HG03135 (cell line): ENCODE data around the gene TCF7L1.
"Not testable (repeated sequence)": the region's sequence is repeated elsewhere in the genome, so short reads cannot be mapped to it uniquely, and the experiment has no call there.

Source experiments
- ATAC-seq: cut with Tn5 transposase; IDR thresholded peaks from one replicate; pipeline ENCODE4 v1.9.1; 2021; ENCODE audit warnings: mild to moderate bottlenecking, moderate library complexity; ENCODE audit not compliant: unreplicated experiment

The TCF7L1 gene

GRCh38 chr2:85312404-85312803 is 179.2 kb downstream of the TCF7L1 start:
- no peak for ATAC-seq

DNA sequence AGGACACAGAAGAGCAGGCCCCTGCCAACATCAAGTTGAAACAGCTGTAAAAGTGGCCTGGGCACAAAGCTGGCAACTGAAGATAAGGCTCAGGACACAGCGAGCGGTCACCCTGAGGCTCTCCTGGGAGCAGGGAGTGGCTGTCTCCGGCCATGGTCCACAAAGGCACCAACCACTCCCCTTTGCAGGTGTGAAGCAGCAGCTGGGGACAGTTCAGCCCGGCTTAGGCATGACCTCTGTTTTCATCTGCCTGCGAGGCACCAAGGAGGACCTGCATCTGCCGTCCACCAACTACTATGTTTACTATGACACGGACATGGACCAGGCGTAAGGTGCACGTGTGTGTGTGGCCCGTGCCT is 181.7 kb downstream of the TCF7L1 start:
- no peak for ATAC-seq

DNA sequence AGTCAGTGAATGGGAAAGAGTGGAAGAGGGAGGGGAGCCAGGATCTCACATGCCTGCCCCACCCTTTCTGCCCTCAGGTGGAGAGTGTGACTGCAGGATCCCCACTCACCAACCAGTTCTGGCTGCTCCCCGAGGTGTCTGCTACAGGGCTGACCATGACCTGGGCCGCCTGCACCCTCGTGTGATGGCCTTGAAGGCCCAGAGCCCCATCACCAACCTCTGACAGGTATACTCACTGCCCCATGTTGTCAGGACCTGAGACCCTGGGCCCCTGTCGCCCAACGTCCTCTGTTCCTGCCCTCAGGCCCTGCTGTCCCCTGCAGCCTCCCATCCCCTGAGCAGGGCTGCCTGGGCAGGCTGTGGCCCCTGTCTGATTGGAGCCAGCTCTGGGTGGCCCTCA is 182.7 kb downstream of the TCF7L1 start:
- ATAC-seq, result not testable (repeated sequence)

GRCh38 chr2:85318222-85319074 is 185.3 kb downstream of the TCF7L1 start:
- no peak for ATAC-seq

DNA sequence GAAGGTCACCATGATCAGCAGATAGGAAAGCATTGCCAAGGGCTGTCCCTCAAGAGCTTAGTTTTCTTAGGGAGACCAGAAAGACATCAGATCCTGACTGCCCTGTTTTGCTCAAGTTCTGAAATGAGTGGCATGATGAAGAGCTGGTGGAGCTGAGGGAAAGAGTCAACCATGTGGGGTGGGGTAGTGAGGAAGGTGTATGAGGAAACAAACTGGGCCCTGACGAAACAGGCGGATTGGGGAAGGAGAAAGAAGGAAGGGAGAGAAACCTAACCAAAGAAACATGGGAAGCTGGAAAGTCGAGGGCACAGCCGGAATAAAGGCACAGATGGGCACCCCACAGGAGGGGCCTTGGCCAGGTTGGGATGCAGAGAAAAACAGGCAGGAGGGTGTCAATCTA is 186.6 kb downstream of the TCF7L1 start:
- ATAC-seq, result no peak

- no peak for ATAC-seq
Observed at GRCh38 chr2:85323351-85323987, 190.3 kb downstream of the TCF7L1 start.

DNA sequence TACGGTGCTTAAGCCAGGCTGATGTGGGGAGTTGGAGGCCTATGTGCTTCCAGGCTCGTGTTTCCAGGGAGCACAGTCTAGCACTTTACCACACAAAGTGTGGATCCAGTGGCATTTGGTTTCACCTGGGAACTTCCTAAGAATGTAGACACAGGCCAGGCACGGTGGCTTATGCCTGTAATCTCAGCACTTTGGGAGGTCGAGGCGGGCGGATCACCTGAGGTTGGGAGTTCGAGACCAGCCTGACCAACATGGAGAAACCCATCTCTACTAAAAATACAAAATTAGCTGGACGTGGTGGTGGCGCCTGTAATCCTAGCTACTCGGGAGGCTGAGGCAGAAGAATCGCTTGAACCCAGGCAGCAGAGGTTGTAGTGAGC is 190.8 kb downstream of the TCF7L1 start:
- ATAC-seq, result not testable (repeated sequence)

DNA sequence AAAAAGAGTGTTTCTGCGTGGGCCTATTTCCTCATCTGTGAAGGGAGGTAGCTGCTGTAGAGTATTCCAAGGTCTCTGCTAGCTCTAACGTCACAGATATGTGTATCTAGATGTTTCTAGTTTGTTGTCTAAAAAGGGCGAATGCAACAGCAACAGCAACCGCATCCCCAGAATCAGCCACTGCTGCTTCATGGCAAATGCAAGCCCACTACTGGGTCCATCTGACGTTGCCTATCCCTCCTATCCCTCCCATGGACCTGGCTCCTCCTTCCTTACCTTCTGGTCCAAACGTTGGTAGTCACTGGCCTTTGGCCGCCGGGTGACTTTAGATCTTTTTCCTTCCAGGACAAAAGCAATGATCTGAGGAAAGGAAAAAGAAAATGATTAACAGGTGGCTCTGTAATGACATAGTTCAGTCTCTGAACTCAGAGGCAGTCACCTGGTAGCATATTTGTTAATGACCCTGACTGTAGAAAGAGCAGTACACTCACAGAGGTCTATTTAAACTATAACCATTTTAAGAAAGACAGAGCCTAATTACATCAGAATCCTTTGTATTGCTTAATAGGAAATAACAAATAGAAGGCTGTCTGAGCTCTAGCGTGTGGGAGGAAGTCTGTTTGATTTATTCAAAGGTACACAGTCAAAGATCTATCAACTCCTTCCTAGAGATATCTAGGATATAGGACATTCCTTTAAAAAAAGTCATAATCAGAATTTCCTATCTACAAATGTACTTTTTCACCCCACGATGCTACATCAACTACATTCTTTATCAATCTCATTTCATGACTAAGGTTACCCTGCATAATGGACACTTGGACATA is 191.7 kb downstream of the TCF7L1 start:
- no peak for ATAC-seq

DNA sequence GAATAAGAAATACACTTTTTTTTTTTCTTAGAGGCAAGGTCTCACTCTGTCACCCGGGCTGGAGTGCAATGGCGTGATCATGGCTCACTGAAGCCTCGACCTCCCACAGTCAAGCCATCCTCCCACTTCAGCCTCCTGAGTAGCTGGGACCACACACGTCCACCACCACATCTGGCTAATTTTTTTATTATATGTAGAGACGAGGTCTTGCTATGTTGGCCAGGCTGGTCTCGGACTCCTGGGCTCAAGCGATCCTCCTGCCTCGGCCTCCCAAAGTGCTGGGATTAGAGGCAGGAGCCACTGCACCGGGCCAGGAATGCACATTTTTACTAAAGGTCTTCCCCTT is 192.2 kb downstream of the TCF7L1 start:
- ATAC-seq, result no peak

DNA sequence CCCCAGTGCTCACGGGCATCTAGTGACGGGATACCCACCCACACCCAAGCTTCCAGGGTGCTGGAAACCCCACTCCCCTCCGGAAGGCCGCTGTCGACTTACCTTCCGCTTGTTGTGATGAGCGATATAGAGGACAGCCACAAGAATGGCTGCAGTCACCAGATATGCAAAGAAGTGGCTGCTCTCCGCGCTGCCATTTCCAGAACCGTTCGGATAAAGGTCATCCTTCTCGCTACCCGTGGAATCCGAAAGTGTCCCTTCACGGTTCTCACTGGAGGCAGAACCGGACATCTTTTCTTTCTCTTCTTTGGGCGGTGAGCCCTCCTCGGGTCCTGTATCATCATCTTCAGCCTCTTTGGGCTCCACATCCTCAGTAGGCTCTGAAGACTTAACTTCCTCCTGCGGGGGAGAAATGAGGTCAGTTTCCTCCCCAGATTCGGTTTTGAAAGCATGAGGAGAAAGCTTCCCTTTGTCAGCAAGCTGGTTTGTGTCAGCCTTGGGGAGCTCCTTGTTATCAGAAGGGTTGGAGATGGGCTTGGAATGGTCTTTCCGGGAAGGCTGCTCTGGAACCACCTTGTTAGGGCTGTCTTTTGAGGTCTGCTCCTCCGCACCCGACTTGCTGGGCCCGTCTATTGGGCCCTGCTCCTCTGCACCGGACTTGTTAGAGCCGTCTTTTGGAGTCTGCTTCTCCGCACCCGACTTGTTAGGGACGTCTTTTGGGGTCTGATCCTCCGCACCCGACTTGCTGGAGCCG is 193.4 kb downstream of the TCF7L1 start:
- ATAC-seq, result peak; percentile 30

DNA sequence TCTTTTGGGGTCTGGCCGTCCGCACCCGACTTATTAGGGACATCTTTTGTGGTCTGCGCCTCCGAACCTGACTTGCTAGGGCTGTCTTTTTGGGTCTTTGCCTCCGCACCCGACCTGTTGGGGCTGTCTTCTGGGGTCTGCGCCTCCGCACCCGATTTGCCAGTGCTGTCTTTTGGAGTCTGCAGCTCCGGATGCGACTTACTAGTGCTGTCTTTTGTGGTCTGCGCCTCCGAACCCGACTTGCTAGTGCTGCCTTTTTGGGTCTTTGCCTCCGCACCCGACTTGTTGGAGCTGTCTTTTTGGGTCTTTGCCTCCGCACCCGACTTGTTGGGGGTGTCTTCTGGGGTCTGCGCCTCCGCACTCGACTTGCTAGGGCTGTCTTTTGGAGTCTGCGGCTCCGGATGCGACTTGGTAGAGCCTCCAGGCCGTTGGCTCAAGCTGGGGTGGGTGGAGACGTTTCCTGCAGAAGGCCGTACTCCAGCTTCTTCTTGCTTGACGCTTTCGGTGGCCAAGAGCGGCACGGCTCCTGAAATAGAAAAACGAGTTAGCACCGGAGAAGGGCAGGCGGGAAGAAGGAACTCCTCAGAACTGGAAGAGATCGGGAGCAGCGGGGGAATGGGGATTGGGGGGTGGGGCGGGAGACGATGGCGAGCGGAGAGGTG is 194.1 kb downstream of the TCF7L1 start:
- ATAC-seq, result peak; percentile 26

- ATAC-seq, result peak; percentile 88
Observed at GRCh38 chr2:85327822-85328617, 194.8 kb downstream of the TCF7L1 start, which contains the start of gene TGOLN2. Gene TGOLN2, minus strand, starts transcription at chr2:85327989. Its CDS starts 27 bp downstream, at chr2:85327962.

DNA sequence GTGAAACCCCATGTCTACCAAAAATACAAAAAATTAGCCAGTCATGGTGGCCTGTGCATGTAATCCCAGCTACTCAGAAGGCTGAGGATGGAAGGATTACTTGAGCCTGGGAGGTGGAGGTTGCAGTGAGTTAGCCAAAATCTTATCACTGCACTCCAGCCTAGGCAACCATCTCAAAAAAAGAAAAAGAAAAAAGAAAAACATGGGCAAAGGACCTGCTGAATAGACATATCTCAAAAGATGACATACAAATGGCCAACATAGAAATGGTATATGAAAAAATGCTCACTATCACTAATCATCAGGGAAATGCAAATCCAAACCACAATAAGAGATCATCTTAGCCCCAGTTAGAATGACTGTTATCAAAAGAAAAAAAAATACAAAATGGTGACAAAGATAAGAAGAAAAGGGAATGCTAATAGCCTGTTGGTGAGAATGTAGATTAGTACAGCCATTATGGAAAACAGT is 196.0 kb downstream of the TCF7L1 start:
- no peak for ATAC-seq

- ATAC-seq, result not testable (repeated sequence)
Observed at GRCh38 chr2:85329701-85330100, 196.5 kb downstream of the TCF7L1 start.

DNA sequence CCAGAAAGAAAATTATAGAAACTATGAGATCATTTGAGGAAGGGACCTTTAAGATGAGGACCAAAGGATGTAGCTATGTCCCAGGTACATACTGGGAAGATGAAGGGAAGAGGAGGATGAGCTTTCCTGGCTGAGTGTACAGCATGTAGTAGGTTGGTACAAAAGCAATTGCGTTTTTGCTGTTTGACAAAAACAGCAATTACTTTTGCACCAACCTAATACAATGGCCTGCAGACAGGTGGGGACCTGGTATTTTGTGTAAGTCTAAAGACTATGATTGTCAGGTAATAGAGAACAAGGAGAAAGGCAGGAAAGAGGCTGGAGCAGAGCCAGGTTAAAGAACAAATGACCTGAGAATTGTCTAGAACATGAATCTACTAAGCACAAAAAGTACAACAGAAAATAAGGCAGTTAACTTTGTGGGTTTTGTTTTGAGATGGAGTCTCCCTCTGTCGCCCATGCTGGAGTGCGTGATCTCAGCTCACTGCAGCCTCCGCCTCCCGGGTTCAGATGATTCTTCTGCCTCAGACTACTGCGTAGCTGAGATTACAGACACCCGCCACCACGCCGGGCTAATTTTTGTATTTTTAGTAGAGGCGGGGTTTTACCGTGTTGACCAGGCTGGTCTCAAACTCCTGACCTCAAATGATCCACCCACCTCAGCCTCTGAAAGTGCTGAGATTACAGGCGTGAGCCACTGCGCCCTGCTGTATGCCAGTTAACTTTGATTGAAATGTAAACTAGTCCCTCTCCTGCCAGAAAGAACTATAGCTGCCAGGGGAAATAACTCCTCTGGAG is 197.8 kb downstream of the TCF7L1 start:
- no peak for ATAC-seq

GRCh38 chr2:85333877-85334276 is 200.7 kb downstream of the TCF7L1 start:
- ATAC-seq, result not testable (repeated sequence)

DNA sequence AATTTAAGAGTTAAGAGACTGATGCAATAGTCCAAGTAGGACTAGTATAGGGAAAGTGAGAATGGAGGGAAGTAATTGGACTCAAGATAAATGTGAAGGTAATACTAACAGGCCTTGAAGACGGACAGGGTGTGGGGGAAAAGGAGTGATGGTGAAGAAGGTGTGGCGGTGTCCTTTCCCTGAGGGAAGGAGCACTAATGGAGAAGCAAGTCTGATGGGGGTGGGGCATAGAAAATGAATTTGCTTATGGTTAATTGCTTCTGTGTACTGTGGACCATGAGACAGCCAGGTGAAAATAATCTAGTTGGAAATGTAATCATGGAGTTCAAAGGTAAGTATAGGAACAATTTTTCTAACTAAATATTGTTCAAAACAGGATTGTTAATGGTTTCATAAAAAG is 201.7 kb downstream of the TCF7L1 start:
- ATAC-seq, result no peak

- ATAC-seq, result no peak
Observed at GRCh38 chr2:85340034-85340892, 207.1 kb downstream of the TCF7L1 start.
